ENCODE results near the gene TNFRSF8. TPM values are rescaled to one million over a fixed set of nuclear protein-coding genes. Genes with fewer than 3 reads are reported as not detected.

Gene TNFRSF8
- total RNA-seq, 1 experiment from 2014 or later = 0.13 TPM

DNA sequence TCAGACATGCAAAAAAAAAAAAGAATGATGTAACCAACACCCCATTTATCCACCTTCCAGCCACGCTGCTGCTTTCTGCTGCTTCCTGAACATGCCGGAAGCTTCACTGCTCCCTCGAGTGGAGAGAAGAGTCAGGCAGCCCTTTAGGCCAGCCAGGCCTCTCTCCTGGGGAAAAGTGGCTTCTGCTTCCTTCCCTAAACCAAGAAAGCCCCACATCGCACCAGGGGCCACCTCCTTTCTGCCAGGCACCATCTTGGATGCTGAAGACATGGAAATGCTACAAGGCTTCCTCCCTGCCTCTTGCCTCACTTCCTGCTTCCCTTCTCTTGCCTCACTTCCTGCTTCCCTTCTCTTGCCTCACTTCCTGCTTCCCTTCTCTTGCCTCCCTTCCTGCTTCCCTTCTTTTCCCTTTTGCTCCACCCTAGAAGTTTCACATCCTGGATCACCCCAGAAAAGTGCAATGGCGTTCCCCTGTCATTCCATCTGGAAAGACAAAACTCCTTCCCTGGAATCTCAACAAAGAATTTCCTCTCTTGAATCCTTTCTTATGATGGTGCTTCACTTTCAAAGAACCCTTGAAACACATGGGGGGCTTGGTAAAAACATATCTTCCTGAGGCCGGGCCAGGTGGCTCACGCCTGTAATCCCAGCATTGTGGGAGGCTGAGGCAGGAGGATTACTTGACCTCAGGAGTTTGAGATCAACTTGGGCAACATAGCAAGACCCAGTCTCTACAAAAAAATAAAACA lies 18.7 kb downstream of the TNFRSF8 start:
- H3K9me3 ChIP-seq (ENCODE audit: control insufficient read depth, insufficient read depth, low read depth, low read length) = no peaks in the 10 kb centered on the region
- intact Hi-C loops (cut with micrococcal nuclease; ENCODE audit: unreplicated experiment) (no loop called here), in situ Hi-C loops (cut with HindIII; ENCODE audit: low pct_unique_long_range_greater_than_20kb, low sequenced_read_pairs) (no loop called here)
- ChIA-PET CTCF (no interaction called here), POLR2A (no interaction called here)
- ATAC-seq (no peak), DNase-seq (ENCODE audit: low read depth, low spot score) (no peak)
- H3K27me3 ChIP-seq (ENCODE audit: control insufficient read depth, insufficient read depth, low read length) = no peaks in the 10 kb centered on the region
- H3K36me3 ChIP-seq (ENCODE audit: control insufficient read depth, insufficient read depth, low read length) = peaks cover 2% of the 10 kb centered on the region; the same call in 1 of the 2 replicates
- no TSS peak for BruUV-seq (replicated peaks)
- no peak overlapping the region for H3K27ac ChIP-seq (ENCODE audit: low read length)
- H3K4me3 ChIP-seq (ENCODE audit: low read depth in 2 of 2, low read length in 2 of 2) = no peak overlapping the region
- TF ChIP-seq, protein P1, sequence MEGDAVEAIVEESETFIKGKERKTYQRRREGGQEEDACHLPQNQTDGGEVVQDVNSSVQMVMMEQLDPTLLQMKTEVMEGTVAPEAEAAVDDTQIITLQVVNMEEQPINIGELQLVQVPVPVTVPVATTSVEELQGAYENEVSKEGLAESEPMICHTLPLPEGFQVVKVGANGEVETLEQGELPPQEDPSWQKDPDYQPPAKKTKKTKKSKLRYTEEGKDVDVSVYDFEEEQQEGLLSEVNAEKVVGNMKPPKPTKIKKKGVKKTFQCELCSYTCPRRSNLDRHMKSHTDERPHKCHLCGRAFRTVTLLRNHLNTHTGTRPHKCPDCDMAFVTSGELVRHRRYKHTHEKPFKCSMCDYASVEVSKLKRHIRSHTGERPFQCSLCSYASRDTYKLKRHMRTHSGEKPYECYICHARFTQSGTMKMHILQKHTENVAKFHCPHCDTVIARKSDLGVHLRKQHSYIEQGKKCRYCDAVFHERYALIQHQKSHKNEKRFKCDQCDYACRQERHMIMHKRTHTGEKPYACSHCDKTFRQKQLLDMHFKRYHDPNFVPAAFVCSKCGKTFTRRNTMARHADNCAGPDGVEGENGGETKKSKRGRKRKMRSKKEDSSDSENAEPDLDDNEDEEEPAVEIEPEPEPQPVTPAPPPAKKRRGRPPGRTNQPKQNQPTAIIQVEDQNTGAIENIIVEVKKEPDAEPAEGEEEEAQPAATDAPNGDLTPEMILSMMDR (IDR thresholded peaks at IDR 0.05) = no peak
- TF ChIP-seq POLR2AphosphoS5 (IDR thresholded peaks at IDR 0.05; ENCODE audit: low read depth, low read length) (no peak), SIN3A (IDR thresholded peaks at IDR 0.05; ENCODE audit: borderline replicate concordance, insufficient read depth, low read depth, low read length) (no peak), TCF7L2 (IDR thresholded peaks at IDR 0.05; ENCODE audit: low read depth, low read length) (no peak)
- TF ChIP-seq, protein P2, sequence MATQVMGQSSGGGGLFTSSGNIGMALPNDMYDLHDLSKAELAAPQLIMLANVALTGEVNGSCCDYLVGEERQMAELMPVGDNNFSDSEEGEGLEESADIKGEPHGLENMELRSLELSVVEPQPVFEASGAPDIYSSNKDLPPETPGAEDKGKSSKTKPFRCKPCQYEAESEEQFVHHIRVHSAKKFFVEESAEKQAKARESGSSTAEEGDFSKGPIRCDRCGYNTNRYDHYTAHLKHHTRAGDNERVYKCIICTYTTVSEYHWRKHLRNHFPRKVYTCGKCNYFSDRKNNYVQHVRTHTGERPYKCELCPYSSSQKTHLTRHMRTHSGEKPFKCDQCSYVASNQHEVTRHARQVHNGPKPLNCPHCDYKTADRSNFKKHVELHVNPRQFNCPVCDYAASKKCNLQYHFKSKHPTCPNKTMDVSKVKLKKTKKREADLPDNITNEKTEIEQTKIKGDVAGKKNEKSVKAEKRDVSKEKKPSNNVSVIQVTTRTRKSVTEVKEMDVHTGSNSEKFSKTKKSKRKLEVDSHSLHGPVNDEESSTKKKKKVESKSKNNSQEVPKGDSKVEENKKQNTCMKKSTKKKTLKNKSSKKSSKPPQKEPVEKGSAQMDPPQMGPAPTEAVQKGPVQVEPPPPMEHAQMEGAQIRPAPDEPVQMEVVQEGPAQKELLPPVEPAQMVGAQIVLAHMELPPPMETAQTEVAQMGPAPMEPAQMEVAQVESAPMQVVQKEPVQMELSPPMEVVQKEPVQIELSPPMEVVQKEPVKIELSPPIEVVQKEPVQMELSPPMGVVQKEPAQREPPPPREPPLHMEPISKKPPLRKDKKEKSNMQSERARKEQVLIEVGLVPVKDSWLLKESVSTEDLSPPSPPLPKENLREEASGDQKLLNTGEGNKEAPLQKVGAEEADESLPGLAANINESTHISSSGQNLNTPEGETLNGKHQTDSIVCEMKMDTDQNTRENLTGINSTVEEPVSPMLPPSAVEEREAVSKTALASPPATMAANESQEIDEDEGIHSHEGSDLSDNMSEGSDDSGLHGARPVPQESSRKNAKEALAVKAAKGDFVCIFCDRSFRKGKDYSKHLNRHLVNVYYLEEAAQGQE (IDR thresholded peaks at IDR 0.05; ENCODE audit: insufficient read depth in 1 of 2, low read depth in 2 of 2, low read length in 1 of 2) = no peak
- no peaks in the 10 kb centered on the region for H3K4me1 ChIP-seq (ENCODE audit: control insufficient read depth, insufficient read depth, low read length)

DNA sequence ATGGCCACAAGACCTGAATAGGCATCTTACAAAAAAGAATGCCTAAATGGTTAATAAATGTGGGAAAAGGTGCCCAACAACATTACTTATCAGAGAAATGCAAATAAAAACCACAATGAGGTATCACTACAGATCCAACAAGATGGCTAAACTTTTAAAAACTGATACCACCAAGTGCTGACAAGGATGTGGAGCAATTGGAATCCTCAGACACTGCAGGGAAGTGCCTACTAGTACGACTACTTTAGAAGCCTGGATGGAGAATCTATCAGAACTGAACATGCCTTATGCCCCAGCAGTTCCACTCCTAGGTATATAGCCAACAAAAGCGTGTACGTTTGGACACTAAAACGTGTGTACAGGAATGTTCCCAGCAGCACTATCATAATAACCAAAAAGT lies 19.9 kb downstream of the TNFRSF8 start:
- no peak overlapping the region for H3K27ac ChIP-seq (ENCODE audit: low read length)
- BruUV-seq (replicated peaks) = no TSS peak
- POLR2A ChIA-PET = no interaction called here
- intact Hi-C loops (cut with micrococcal nuclease; ENCODE audit: unreplicated experiment) (no loop called here), in situ Hi-C loops (cut with HindIII; ENCODE audit: low pct_unique_long_range_greater_than_20kb, low sequenced_read_pairs) (no loop called here)
- DNase-seq (ENCODE audit: low read depth, low spot score) (no peak), ATAC-seq (no peak)
- H3K36me3 ChIP-seq (ENCODE audit: control insufficient read depth, insufficient read depth, low read length) = peaks cover 2% of the 10 kb centered on the region; the same call in 1 of the 2 replicates
- no peaks in the 10 kb centered on the region for H3K9me3 ChIP-seq (ENCODE audit: control insufficient read depth, insufficient read depth, low read depth, low read length)
- TF ChIP-seq POLR2AphosphoS5 (IDR thresholded peaks at IDR 0.05; ENCODE audit: low read depth, low read length) (no peak), SIN3A (IDR thresholded peaks at IDR 0.05; ENCODE audit: borderline replicate concordance, insufficient read depth, low read depth, low read length) (no peak), TCF7L2 (IDR thresholded peaks at IDR 0.05; ENCODE audit: low read depth, low read length) (no peak)
- TF ChIP-seq, protein P2 (IDR thresholded peaks at IDR 0.05; ENCODE audit: insufficient read depth in 1 of 2, low read depth in 2 of 2, low read length in 1 of 2) = no peak
- TF ChIP-seq, protein P1 (IDR thresholded peaks at IDR 0.05) = no peak
- H3K4me3 ChIP-seq (ENCODE audit: low read depth in 2 of 2, low read length in 2 of 2) = no peak overlapping the region
- H3K4me1 ChIP-seq (ENCODE audit: control insufficient read depth, insufficient read depth, low read length) = no peaks in the 10 kb centered on the region
- CTCF ChIA-PET = no interaction called here
- H3K27me3 ChIP-seq (ENCODE audit: control insufficient read depth, insufficient read depth, low read length) = no peaks in the 10 kb centered on the region

All from Panc1 (cell line).